ENCODE data around the gene EXOSC10. TPM values are rescaled to one million over a fixed set of nuclear protein-coding genes. Genes with fewer than 3 reads are reported as not detected.

The EXOSC10 gene
- total and polyA plus RNA-seq, 2 of the 13 experiments (the other 11 are each of a cell fraction or from before 2014, with no cell fraction given) = 48.4 to 67.6 TPM

GRCh38 chr1:11046625-11047365, 52.9 kb downstream of the EXOSC10 start, which contains the start of gene MASP2 (continued):
- TF ChIP-seq PREB (CRISPR knock-in tag; IDR thresholded peaks at IDR 0.05) (no peak), MED1 (CRISPR knock-in tag; IDR thresholded peaks at IDR 0.05) (peak; percentile 67), ZNF782 (CRISPR knock-in tag; IDR thresholded peaks at IDR 0.05; ENCODE audit: borderline replicate concordance) (no peak), ZNF766 (CRISPR knock-in tag; IDR thresholded peaks at IDR 0.05; ENCODE audit: borderline replicate concordance) (0 out of 2 replicates have a peak, but pooled peaks have one; percentile 5), ZNF672 (CRISPR knock-in tag; IDR thresholded peaks at IDR 0.05) (no peak), ZNF431 (CRISPR knock-in tag; IDR thresholded peaks at IDR 0.05; ENCODE audit: borderline replicate concordance, low read depth) (no peak), JARID2 (CRISPR knock-in tag; IDR thresholded peaks at IDR 0.05; ENCODE audit: insufficient replicate concordance) (no peak), MAZ (IDR thresholded peaks at IDR 0.05; ENCODE audit: borderline replicate concordance, low read depth, low read length) (no peak), MAZ (CRISPR knock-in tag; IDR thresholded peaks at IDR 0.05; ENCODE audit: low read depth) (no peak; the same call in 1 of the 2 replicates), TBL1XR1 (IDR thresholded peaks at IDR 0.05; ENCODE audit: borderline replicate concordance, low read length, partially characterized antibody) (no peak), KLF13 (CRISPR knock-in tag; IDR thresholded peaks at IDR 0.05) (no peak), NCOR1 (IDR thresholded peaks at IDR 0.05; ENCODE audit: borderline replicate concordance, low read length) (no peak), ZNF503 (CRISPR knock-in tag; IDR thresholded peaks at IDR 0.05) (no peak), ATF6 (CRISPR knock-in tag; conservative IDR thresholded peaks at IDR 0.05) (no peak), SATB2 (CRISPR knock-in tag; IDR thresholded peaks at IDR 0.05) (no peak), CREB1 (IDR thresholded peaks at IDR 0.05) (no peak), CREB1 (CRISPR knock-in tag; IDR thresholded peaks at IDR 0.05) (no peak; the same call in 1 of the 2 replicates)

Measured in HepG2 (cell line).